ENCODE results near the gene GOLGA8J. TPM values are rescaled to one million over a fixed set of nuclear protein-coding genes. Genes with fewer than 3 reads are reported as not detected.

Gene GOLGA8J
- total and polyA plus RNA-seq, 2 of the 4 experiments (the other 2 are of a cell fraction), result not detected

- no peak overlapping the region for H3K4ac ChIP-seq (ENCODE audit: low read depth, low read length)
- dilution Hi-C loops (cut with HindIII; ENCODE audit: low sequenced_read_pairs, unreplicated experiment), result no loop called here
- no peak overlapping the region for H3K4me3 ChIP-seq (ENCODE audit: insufficient read depth, low read depth, low read length)
- H2BK5ac ChIP-seq (ENCODE audit: low read depth, low read length, poor library complexity, severe bottlenecking), result no peak overlapping the region
- no peaks in the 10 kb centered on the region for H4K20me1 ChIP-seq (ENCODE audit: insufficient read depth, low read length)
- CTCF ChIA-PET, result interaction anchor here (0.8 to 1.4 kb wide), 3 partner anchors 31 to 285 kb away, joined by 3 to 4 read pairs (median 4); no protein-coding TSS in a partner anchor
- H3K9me3 ChIP-seq (ENCODE audit: control insufficient read depth, insufficient read depth, low read length), result no peaks in the 10 kb centered on the region
- no peak overlapping the region for H3K18ac ChIP-seq (ENCODE audit: low read depth, low read length)
- WGBS, 2 experiments (ENCODE audit: extremely low coverage in 2 of 2, insufficient read length in 1 of 2), result no CpG with 5 or more reads among the region's 2 CpGs
- no peak overlapping the region for H3K27ac ChIP-seq (ENCODE audit: insufficient read depth, low read length)
- DNase-seq, result peak; percentile 29
- no peak overlapping the region for H3K14ac ChIP-seq (replicated peaks; ENCODE audit: low read depth, low read length)
- BruUV-seq (replicated peaks), result no TSS peak
- H3K36me3 ChIP-seq (ENCODE audit: control insufficient read depth, insufficient read depth, low read length), result no peaks in the 10 kb centered on the region
- no peak overlapping the region for H2AK9ac ChIP-seq (replicated peaks; ENCODE audit: low read depth, low read length, poor library complexity)
- H2AFZ ChIP-seq (replicated peaks; ENCODE audit: low read length, poor library complexity), result no peak overlapping the region
- intact Hi-C loops (cut with micrococcal nuclease), result loop anchor here (1.0 to 2.0 kb wide), 3 partner anchors 222 to 375 kb away; no protein-coding TSS in a partner anchor
- H2BK120ac ChIP-seq (ENCODE audit: low read depth, low read length), result no peak overlapping the region
- no peak for TF ChIP-seq CEBPB (IDR thresholded peaks at IDR 0.05; ENCODE audit: low read depth, low read length)
- no peak for TF ChIP-seq NFE2L2 (IDR thresholded peaks at IDR 0.05; ENCODE audit: low read depth, low read length)
- TF ChIP-seq ELK1 (IDR thresholded peaks at IDR 0.05; ENCODE audit: borderline replicate concordance, low read depth, low read length), result no peak
- TF ChIP-seq MAFK (IDR thresholded peaks at IDR 0.05; ENCODE audit: low read depth, low read length), result no peak
- no peak for TF ChIP-seq RFX5 (IDR thresholded peaks at IDR 0.05; ENCODE audit: low read depth, low read length)
- TF ChIP-seq RAD21 (IDR thresholded peaks at IDR 0.05; ENCODE audit: low read length), result peak; percentile 44
- peak; percentile 50 for TF ChIP-seq CTCF (conservative IDR thresholded peaks at IDR 0.05; ENCODE audit: low read depth, low read length)
- TF ChIP-seq POLR2A (IDR thresholded peaks at IDR 0.05; ENCODE audit: low read depth, low read length), result no peak
- TF ChIP-seq USF2 (IDR thresholded peaks at IDR 0.05; ENCODE audit: low read depth, low read length), result no peak
- no peak for TF ChIP-seq MXI1 (IDR thresholded peaks at IDR 0.05; ENCODE audit: borderline replicate concordance, low read depth, low read length)
- TF ChIP-seq RCOR1 (IDR thresholded peaks at IDR 0.05; ENCODE audit: insufficient replicate concordance, low read length), result no peak
- TF ChIP-seq FOS (IDR thresholded peaks at IDR 0.05; ENCODE audit: low read depth, low read length), result no peak
- TF ChIP-seq MAZ (IDR thresholded peaks at IDR 0.05; ENCODE audit: borderline replicate concordance, low read depth, low read length), result no peak
- no peak for TF ChIP-seq BHLHE40 (IDR thresholded peaks at IDR 0.05; ENCODE audit: low read depth, low read length)
- TF ChIP-seq SMC3 (IDR thresholded peaks at IDR 0.05; ENCODE audit: low read depth, low read length), result peak; percentile 34
- no peak for TF ChIP-seq CHD1 (IDR thresholded peaks at IDR 0.05; ENCODE audit: low read depth, low read length)
- no peak overlapping the region for H4K8ac ChIP-seq (ENCODE audit: low read depth in 2 of 2, low read length in 2 of 2)
- no peak overlapping the region for H4K91ac ChIP-seq (ENCODE audit: insufficient read depth, low read depth, low read length)
- no peaks in the 10 kb centered on the region for H3K79me1 ChIP-seq (ENCODE audit: low read depth in 1 of 2, low read length in 2 of 2)
- H3K9me1 ChIP-seq (ENCODE audit: insufficient read depth, low read length), result no peaks in the 10 kb centered on the region
- H3K9ac ChIP-seq (ENCODE audit: low read depth, low read length), result no peak overlapping the region
- in situ Hi-C loops (cut with MboI; ENCODE audit: low sequenced_read_pairs), result no loop called here
- no peak overlapping the region for H2BK15ac ChIP-seq (ENCODE audit: low read depth, low read length)
- no peak overlapping the region for H4K5ac ChIP-seq (ENCODE audit: low read depth, low read length)
- peak; percentile 83 for ATAC-seq (ENCODE audit: low read depth)
- no peak overlapping the region for H2AK5ac ChIP-seq (ENCODE audit: low read depth, low read length)
- peak overlapping the region; percentile 17 for H3K4me2 ChIP-seq (ENCODE audit: low read depth, low read length)
- H3K56ac ChIP-seq (ENCODE audit: extremely low read depth, insufficient read depth, low read length), result no peak overlapping the region
- no peak overlapping the region for H3K23ac ChIP-seq (ENCODE audit: low read depth, low read length)
- H2BK20ac ChIP-seq (ENCODE audit: low read depth, low read length), result no peak overlapping the region
- H3K27me3 ChIP-seq (ENCODE audit: control insufficient read depth, insufficient read depth, low read length), result peaks cover 7% of the 10 kb centered on the region
- POLR2A ChIA-PET (ENCODE audit: unreplicated experiment), result no interaction called here
- no peaks in the 10 kb centered on the region for H3K4me1 ChIP-seq (ENCODE audit: control insufficient read depth, insufficient read depth, low read length)
These were observed 39.5 kb upstream of the GOLGA8J start for GRCh38 chr15:30043211-30043655.

Data from IMR-90 (cell line).